ENCODE results near the gene C9orf78. TPM values are rescaled to one million over a fixed set of nuclear protein-coding genes. Genes with fewer than 3 reads are reported as not detected.
A peak's percentile ranks its signal among the peaks of the same experiment; 100 is the strongest.

Gene C9orf78
- total and polyA plus RNA-seq, 9 of the 15 experiments (the other 6 are each of a cell fraction or from before 2014, with no cell fraction given) = 94.6 to 266 (median 202) TPM

DNA sequence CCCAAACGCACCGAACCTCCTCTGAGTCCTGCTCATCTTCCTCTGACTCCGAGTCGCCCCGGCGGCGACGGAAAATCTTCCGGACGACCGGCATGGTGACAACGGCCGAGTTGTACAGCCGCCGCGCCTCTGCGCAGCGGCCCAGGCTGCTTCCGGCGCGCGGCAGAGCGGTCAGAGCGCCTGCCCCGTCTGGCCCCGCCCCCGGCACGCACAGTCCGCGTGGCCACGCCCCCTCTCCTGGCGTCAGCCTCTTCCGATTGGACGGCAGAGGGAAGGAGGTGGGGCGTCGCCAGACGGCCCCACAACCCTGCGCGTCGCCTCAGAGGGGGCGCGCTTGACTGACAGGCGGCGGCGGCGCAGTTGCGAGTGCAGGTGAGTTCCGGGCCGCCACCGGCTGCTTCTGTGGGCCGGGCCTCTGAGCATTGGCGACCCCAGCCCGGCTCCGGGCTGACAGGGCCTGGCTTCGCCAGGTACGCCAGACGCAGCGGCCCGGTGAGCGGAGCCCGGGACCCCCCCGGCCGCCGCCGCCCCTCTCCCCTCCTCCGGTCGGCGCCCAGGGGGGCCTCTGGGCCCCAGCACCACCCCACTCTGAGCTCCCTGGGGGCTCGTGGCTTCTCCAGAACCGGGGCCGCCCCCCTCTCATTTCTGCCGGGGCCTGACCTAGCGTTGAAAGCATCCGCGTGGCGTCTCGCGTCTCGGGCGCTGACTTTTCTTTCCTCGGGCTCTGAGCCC is at the start of gene C9orf78, which contains the start of gene USP20 (continued):
- no peak for TF ChIP-seq ZNF407 (IDR thresholded peaks at IDR 0.05; ENCODE audit: low read depth)
- TF ChIP-seq, protein P1, sequence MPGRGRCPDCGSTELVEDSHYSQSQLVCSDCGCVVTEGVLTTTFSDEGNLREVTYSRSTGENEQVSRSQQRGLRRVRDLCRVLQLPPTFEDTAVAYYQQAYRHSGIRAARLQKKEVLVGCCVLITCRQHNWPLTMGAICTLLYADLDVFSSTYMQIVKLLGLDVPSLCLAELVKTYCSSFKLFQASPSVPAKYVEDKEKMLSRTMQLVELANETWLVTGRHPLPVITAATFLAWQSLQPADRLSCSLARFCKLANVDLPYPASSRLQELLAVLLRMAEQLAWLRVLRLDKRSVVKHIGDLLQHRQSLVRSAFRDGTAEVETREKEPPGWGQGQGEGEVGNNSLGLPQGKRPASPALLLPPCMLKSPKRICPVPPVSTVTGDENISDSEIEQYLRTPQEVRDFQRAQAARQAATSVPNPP (IDR thresholded peaks at IDR 0.05; ENCODE audit: borderline replicate concordance, insufficient read depth, insufficient read length) = no peak
- no peak for TF ChIP-seq CBFA2T3 (IDR thresholded peaks at IDR 0.05)
- TF ChIP-seq ZNF354B (CRISPR knock-in tag; IDR thresholded peaks at IDR 0.05) = no peak
- TF ChIP-seq, protein P2, sequence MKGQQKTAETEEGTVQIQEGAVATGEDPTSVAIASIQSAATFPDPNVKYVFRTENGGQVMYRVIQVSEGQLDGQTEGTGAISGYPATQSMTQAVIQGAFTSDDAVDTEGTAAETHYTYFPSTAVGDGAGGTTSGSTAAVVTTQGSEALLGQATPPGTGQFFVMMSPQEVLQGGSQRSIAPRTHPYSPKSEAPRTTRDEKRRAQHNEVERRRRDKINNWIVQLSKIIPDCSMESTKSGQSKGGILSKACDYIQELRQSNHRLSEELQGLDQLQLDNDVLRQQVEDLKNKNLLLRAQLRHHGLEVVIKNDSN (CRISPR knock-in tag; IDR thresholded peaks at IDR 0.05) = no peak
- TF ChIP-seq RBM14 (IDR thresholded peaks at IDR 0.05; ENCODE audit: borderline replicate concordance, insufficient read depth, low read depth, low read length) = no peak
- no peak for TF ChIP-seq E2F5 (CRISPR knock-in tag; IDR thresholded peaks at IDR 0.05)
- no peak for TF ChIP-seq ZNF785 (CRISPR knock-in tag; IDR thresholded peaks at IDR 0.05)
- TF ChIP-seq NCOA6 (IDR thresholded peaks at IDR 0.05) = no peak
- no peak for TF ChIP-seq FOXK1 (CRISPR knock-in tag; IDR thresholded peaks at IDR 0.05; ENCODE audit: borderline replicate concordance)
- no peak for TF ChIP-seq IRF2 (CRISPR knock-in tag; IDR thresholded peaks at IDR 0.05)
- peak; percentile 57 for TF ChIP-seq POU5F1 (IDR thresholded peaks at IDR 0.05; ENCODE audit: borderline replicate concordance, low read depth, low read length, partially characterized antibody)
- TF ChIP-seq SMARCB1 (IDR thresholded peaks at IDR 0.05; ENCODE audit: insufficient read length, low read depth) = no peak
- peak; percentile 25; the same call in 1 of the 2 replicates for TF ChIP-seq ETV1 (tag; conservative IDR thresholded peaks at IDR 0.05; ENCODE audit: low read depth)
- TF ChIP-seq ZNF695 (CRISPR knock-in tag; IDR thresholded peaks at IDR 0.05) = 0 out of 2 replicates have a peak, but pooled peaks have one; percentile 51
- peak; percentile 78; the same call in 1 of the 2 replicates for TF ChIP-seq JUN (IDR thresholded peaks at IDR 0.05; ENCODE audit: borderline replicate concordance, low read depth, low read length)
- TF ChIP-seq JUN (CRISPR knock-in tag; IDR thresholded peaks at IDR 0.05; ENCODE audit: borderline replicate concordance) = no peak
